GM12878 (cell line): ENCODE results near the gene SNX19. TPM values are rescaled to one million over a fixed set of nuclear protein-coding genes. Genes with fewer than 3 reads are reported as not detected.

Experiments
- ATAC-seq: fragments of 200-7000 bp; cut with Tn5 transposase; 3 replicates; pipeline ENCODE4 v1.9.1; 2020; ENCODE audit warnings: mild to moderate bottlenecking, moderate library complexity
- BruUV-seq: library from RNA; stranded (reverse); fragments of 400-500 nt; replicated peaks from 2 replicates; lab custom pipeline; 2021; lab: Mats Ljungman, UMichigan
- CTCF ChIA-PET: fragments of 300-600 bp; sonication (Branson Sonifier 250); formaldehyde crosslinking; extraction: SDS; loops from one replicate; lab custom pipeline; 2021; ENCODE audit warnings: inconsistent platforms; lab: Yijun Ruan, JAX
- POLR2A ChIA-PET: fragments of 350-600 bp; formaldehyde crosslinking; extraction: SDS; loops from one replicate; lab custom pipeline; 2021; ENCODE audit warnings: inconsistent platforms; lab: Charles Lee
- RAD21 ChIA-PET: fragments of 300-600 bp; sonication (Branson Sonifier 250); formaldehyde crosslinking; loops from one replicate; lab custom pipeline; 2023; ENCODE audit warnings: antibody characterized with exemption; ENCODE audit not compliant: unreplicated experiment; lab: Charles Lee
- SMC1A ChIA-PET: fragments of 300-600 bp; sonication (Branson Sonifier 250); formaldehyde crosslinking; loops from one replicate; lab custom pipeline; 2023; ENCODE audit not compliant: unreplicated experiment, uncharacterized antibody; lab: Charles Lee
- DNase-seq: peaks from one replicate; pipeline ENCODE4 v3.0.0-alpha.2; 2011; ENCODE audit warnings: low read depth, low spot score
- FAIRE-seq: peaks from 3 replicates; lab custom pipeline; 2011; peaks lifted over from hg19 to GRCh38; lab: Jason Lieb, UNC
- H2AFZ ChIP-seq: 2 replicates; pipeline ENCODE4 v1.6.0; 2011; ENCODE audit warnings: low read depth, low read length, control low read depth; ENCODE audit not compliant: control insufficient read depth
- H3K27ac ChIP-seq: 2 replicates; pipeline ENCODE4 v1.5.1; 2011; ENCODE audit warnings: control low read depth; ENCODE audit not compliant: control insufficient read depth, insufficient read depth
- H3K27me3 ChIP-seq, 2 experiments: replicated peaks in 1 of 2; 2 replicates each; pipeline versions ENCODE4 v1.6.0 to v1.6.1; 2011; ENCODE audit warnings: low read length in 1 of 2; ENCODE audit not compliant: control insufficient read depth in 2 of 2, insufficient read depth in 2 of 2
- H3K36me3 ChIP-seq, 2 experiments: 2 replicates each; pipeline ENCODE4 v1.5.1; 2011; ENCODE audit warnings: low read length in 1 of 2; ENCODE audit not compliant: control insufficient read depth in 2 of 2, insufficient read depth in 2 of 2
- H3K4me1 ChIP-seq: 2 replicates; pipeline ENCODE4 v1.6.1; 2011; ENCODE audit warnings: mild to moderate bottlenecking, low read length, moderate library complexity, mixed read lengths; ENCODE audit not compliant: control insufficient read depth, insufficient read depth
- H3K4me2 ChIP-seq: 2 replicates; pipeline ENCODE4 v1.6.0; 2011; ENCODE audit warnings: control low read depth; ENCODE audit not compliant: control insufficient read depth, insufficient read depth
- H3K4me3 ChIP-seq: fragments of 200-600 bp; sonication (generic); 2 replicates; pipeline ENCODE4 v1.5.1; 2016
- H3K79me2 ChIP-seq: 2 replicates; pipeline ENCODE4 v1.6.0; 2011; ENCODE audit warnings: low read length; ENCODE audit not compliant: control insufficient read depth, insufficient read depth
- H3K9ac ChIP-seq: 2 replicates; pipeline ENCODE4 v1.8.0; 2011; ENCODE audit warnings: low read length, control low read depth, mixed read lengths; ENCODE audit not compliant: control insufficient read depth, insufficient read depth
- H3K9me3 ChIP-seq: replicated peaks from 3 replicates; pipeline ENCODE4 v1.5.1; 2011; ENCODE audit warnings: mild to moderate bottlenecking, low read length; ENCODE audit not compliant: control insufficient read depth, insufficient read depth
- H4K20me1 ChIP-seq: 2 replicates; pipeline ENCODE4 v1.6.0; 2011; ENCODE audit not compliant: control insufficient read depth, insufficient read depth
- E4F1 ChIP-seq: fragments of 450-650 bp; IDR thresholded peaks from 2 replicates; pipeline ENCODE4 v1.6.1; 2018; ENCODE audit warnings: borderline replicate concordance, mild to moderate bottlenecking; ENCODE audit not compliant: partially characterized antibody
- KAT2A ChIP-seq: conservative IDR thresholded peaks from 2 replicates; pipeline ENCODE4 v1.6.1; 2011; ENCODE audit warnings: low read depth, low read length; ENCODE audit not compliant: control insufficient read depth
- LARP7 ChIP-seq: fragments of 450-650 bp; IDR thresholded peaks from 2 replicates; pipeline ENCODE4 v1.6.1; 2017; ENCODE audit warnings: mild to moderate bottlenecking
- NFIC ChIP-seq: IDR thresholded peaks from 2 replicates; pipeline ENCODE4 v1.6.1; 2012; ENCODE audit warnings: low read depth, mild to moderate bottlenecking, inconsistent platforms, low read length, moderate library complexity
- POLR2AphosphoS5 ChIP-seq: IDR thresholded peaks from 2 replicates; pipeline ENCODE4 v1.6.1; 2011; ENCODE audit warnings: mild to moderate bottlenecking, low read length, inconsistent platforms
- RCOR1 ChIP-seq: conservative IDR thresholded peaks from 2 replicates; pipeline ENCODE4 v1.6.1; 2012; ENCODE audit warnings: low read depth, low read length, improper control_type of control experiment
- SKIL ChIP-seq: fragments of 450-650 bp; IDR thresholded peaks from 2 replicates; pipeline ENCODE4 v1.6.1; 2017; ENCODE audit warnings: mild to moderate bottlenecking, low read depth, inconsistent platforms; ENCODE audit not compliant: poor library complexity, severe bottlenecking
- USF1 ChIP-seq: IDR thresholded peaks from 2 replicates; pipeline ENCODE4 v1.6.1; 2011; ENCODE audit warnings: borderline replicate concordance, low read depth, mild to moderate bottlenecking, moderate library complexity, mixed read lengths, low read length; ENCODE audit not compliant: insufficient read depth; ENCODE audit errors: extremely low read length
- ZSCAN29 ChIP-seq: fragments of 450-650 bp; IDR thresholded peaks from 2 replicates; pipeline ENCODE4 v1.6.1; 2017; ENCODE audit warnings: mild to moderate bottlenecking, moderate library complexity
- in situ Hi-C: fragments of 300-500 bp; cut with MboI; formaldehyde crosslinking; loops from 9 replicates; pipeline ENCODE4 v1.14.3; 2018; ENCODE audit warnings: mixed read lengths
- intact Hi-C: fragments of 100-400 bp; cut with micrococcal nuclease; formaldehyde crosslinking; loops from one replicate; pipeline ENCODE4 v1.14.2; 2022; ENCODE audit not compliant: unreplicated experiment
- polyA plus RNA-seq, 11 experiments: library from polyadenylated mRNA; depleted of rRNA in 4 of 11; unstranded in 6 of 11; stranded (reverse) in 5 of 11; fragments of >200 nt; fragmentation: Nextera tagmentation in 4 of 11; fragmentation: Illumina TruSeq in 1 of 11; extraction: Ambion mirVana in 4 of 11; extraction: Trizol in 1 of 11; gene quantifications; 1 replicate in 1 of 11; 2 replicates in 10 of 11; pipeline versions ENCODE4 v1.2.1 to v1.2.3, GENCODE V29; 2011 to 2016; ENCODE audit warnings: inconsistent platforms in 2 of 11, missing spikeins in 2 of 11, low read depth in 1 of 11
- total RNA-seq, 4 experiments: library from RNA; depleted of rRNA in 3 of 4; stranded (reverse); fragments of >200 nt in 3 of 4; fragmentation: Illumina TruSeq in 1 of 4; extraction: Trizol in 1 of 4; gene quantifications; 2 replicates each; pipeline versions ENCODE4 v1.2.1 to v1.2.3, GENCODE V29; 2013 to 2021
- TF ChIP-seq, protein P1 (sequence below): fragments of 450-650 bp; IDR thresholded peaks from 2 replicates; pipeline ENCODE4 v1.6.1; 2016; ENCODE audit warnings: mild to moderate bottlenecking
- TF ChIP-seq, protein P2 (sequence below): fragments of 450-650 bp; IDR thresholded peaks from 2 replicates; pipeline ENCODE4 v1.6.1; 2017; ENCODE audit warnings: mild to moderate bottlenecking
- TF ChIP-seq, protein P3 (sequence below): fragments of 450-650 bp; IDR thresholded peaks from 2 replicates; pipeline ENCODE4 v1.6.1; 2017; ENCODE audit warnings: antibody characterized with exemption, mild to moderate bottlenecking, moderate library complexity

Gene SNX19
- total and polyA plus RNA-seq, 10 of the 15 experiments (the other 5 are each of a cell fraction or from before 2014, with no cell fraction given) = 3.0 to 46.9 (median 30.4) TPM

DNA sequence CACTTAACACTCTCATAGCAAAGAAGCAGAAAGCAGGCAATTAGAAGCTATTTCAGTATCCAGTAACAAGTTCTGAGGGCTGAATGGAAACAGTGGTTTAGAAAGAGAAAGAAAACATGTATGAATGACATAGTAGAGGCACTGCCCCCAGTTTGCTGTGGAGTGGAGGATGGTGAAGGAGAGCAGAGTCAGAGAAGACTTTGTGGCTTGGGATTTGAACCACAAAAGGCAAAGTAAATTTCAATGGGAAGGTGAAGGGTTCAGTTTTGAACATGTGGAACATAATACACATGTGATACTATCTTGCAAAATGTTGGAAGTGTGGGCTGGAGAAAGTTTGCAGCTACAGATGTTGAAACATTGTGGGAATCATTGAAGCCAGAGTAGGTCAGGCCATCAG lies 81.4 kb downstream of the SNX19 start:
- Histone ChIP-seq H2AFZ (no peak overlapping the region), H3K9ac (no peak overlapping the region), H3K4me3 (no peak overlapping the region), H3K36me3 (no peaks in the 10 kb centered on the region), H3K4me1 (no peaks in the 10 kb centered on the region), H3K9me3 (no peaks in the 10 kb centered on the region; the same call in 1 of the 3 replicates), H4K20me1 (0 out of 2 replicates have a peak, but pooled peaks cover 3% of the 10 kb centered on the region), H3K4me2 (no peak overlapping the region), H3K27ac (no peak overlapping the region), H3K27me3 (no peaks in the 10 kb centered on the region; a peak in 2 of 4 replicates), H3K79me2 (no peaks in the 10 kb centered on the region)
- ChIA-PET POLR2A (no interaction called here), CTCF (no interaction called here), SMC1A (interaction anchor here (0.6 to 1.7 kb wide), 3 partner anchors 10 to 25 kb away, joined by 3 to 4 read pairs (median 3); no protein-coding TSS in a partner anchor), RAD21 (interaction anchor here (1.3 kb wide), 1 partner anchor 400 kb away, joined by 3 read pairs; no protein-coding TSS in a partner anchor)
- ATAC-seq (no peak), DNase-seq (no peak), FAIRE-seq (no peak)
- BruUV-seq = no TSS peak
- intact Hi-C loops = no loop called here
- in situ Hi-C loops = no loop called here
- TF ChIP-seq, protein P1, sequence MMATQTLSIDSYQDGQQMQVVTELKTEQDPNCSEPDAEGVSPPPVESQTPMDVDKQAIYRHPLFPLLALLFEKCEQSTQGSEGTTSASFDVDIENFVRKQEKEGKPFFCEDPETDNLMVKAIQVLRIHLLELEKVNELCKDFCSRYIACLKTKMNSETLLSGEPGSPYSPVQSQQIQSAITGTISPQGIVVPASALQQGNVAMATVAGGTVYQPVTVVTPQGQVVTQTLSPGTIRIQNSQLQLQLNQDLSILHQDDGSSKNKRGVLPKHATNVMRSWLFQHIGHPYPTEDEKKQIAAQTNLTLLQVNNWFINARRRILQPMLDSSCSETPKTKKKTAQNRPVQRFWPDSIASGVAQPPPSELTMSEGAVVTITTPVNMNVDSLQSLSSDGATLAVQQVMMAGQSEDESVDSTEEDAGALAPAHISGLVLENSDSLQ = no peak
- TF ChIP-seq LARP7 (no peak), USF1 (no peak), E4F1 (no peak), NFIC (no peak), KAT2A (no peak), RCOR1 (no peak), ZSCAN29 (no peak), SKIL (no peak), POLR2AphosphoS5 (no peak)
- TF ChIP-seq, protein P2, sequence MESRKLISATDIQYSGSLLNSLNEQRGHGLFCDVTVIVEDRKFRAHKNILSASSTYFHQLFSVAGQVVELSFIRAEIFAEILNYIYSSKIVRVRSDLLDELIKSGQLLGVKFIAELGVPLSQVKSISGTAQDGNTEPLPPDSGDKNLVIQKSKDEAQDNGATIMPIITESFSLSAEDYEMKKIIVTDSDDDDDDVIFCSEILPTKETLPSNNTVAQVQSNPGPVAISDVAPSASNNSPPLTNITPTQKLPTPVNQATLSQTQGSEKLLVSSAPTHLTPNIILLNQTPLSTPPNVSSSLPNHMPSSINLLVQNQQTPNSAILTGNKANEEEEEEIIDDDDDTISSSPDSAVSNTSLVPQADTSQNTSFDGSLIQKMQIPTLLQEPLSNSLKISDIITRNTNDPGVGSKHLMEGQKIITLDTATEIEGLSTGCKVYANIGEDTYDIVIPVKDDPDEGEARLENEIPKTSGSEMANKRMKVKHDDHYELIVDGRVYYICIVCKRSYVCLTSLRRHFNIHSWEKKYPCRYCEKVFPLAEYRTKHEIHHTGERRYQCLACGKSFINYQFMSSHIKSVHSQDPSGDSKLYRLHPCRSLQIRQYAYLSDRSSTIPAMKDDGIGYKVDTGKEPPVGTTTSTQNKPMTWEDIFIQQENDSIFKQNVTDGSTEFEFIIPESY = no peak
- TF ChIP-seq, protein P3, sequence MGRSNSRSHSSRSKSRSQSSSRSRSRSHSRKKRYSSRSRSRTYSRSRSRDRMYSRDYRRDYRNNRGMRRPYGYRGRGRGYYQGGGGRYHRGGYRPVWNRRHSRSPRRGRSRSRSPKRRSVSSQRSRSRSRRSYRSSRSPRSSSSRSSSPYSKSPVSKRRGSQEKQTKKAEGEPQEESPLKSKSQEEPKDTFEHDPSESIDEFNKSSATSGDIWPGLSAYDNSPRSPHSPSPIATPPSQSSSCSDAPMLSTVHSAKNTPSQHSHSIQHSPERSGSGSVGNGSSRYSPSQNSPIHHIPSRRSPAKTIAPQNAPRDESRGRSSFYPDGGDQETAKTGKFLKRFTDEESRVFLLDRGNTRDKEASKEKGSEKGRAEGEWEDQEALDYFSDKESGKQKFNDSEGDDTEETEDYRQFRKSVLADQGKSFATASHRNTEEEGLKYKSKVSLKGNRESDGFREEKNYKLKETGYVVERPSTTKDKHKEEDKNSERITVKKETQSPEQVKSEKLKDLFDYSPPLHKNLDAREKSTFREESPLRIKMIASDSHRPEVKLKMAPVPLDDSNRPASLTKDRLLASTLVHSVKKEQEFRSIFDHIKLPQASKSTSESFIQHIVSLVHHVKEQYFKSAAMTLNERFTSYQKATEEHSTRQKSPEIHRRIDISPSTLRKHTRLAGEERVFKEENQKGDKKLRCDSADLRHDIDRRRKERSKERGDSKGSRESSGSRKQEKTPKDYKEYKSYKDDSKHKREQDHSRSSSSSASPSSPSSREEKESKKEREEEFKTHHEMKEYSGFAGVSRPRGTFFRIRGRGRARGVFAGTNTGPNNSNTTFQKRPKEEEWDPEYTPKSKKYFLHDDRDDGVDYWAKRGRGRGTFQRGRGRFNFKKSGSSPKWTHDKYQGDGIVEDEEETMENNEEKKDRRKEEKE = no peak
